Measurements from ENCODE around the gene ATG12. TPM values are rescaled to one million over a fixed set of nuclear protein-coding genes. Genes with fewer than 3 reads are reported as not detected.

Gene ATG12
- total and polyA plus RNA-seq, 2 of the 8 experiments (the other 6 are each of a cell fraction or from before 2014, with no cell fraction given): 23.8 to 49.3 TPM

DNA sequence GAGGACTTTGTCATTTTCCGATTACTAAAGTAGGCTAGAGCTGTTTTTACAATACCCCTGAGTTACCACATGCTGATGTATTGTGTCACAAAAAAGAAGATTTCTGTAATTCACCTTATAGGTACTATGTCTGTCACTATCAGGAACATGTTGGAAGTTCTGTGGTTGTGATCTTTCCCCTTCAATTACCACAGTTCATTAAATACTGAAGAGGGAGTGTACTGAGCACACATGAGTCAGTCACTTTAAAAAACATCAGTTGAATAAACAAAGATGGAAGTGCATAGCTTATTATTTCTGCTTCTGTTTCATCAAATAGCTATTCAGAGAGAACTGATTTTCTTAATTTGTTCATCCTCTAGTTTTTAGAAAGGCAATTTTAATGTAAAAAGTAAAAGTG is 32.0 kb upstream of the ATG12 start (continued):
- TF ChIP-seq, protein P1, sequence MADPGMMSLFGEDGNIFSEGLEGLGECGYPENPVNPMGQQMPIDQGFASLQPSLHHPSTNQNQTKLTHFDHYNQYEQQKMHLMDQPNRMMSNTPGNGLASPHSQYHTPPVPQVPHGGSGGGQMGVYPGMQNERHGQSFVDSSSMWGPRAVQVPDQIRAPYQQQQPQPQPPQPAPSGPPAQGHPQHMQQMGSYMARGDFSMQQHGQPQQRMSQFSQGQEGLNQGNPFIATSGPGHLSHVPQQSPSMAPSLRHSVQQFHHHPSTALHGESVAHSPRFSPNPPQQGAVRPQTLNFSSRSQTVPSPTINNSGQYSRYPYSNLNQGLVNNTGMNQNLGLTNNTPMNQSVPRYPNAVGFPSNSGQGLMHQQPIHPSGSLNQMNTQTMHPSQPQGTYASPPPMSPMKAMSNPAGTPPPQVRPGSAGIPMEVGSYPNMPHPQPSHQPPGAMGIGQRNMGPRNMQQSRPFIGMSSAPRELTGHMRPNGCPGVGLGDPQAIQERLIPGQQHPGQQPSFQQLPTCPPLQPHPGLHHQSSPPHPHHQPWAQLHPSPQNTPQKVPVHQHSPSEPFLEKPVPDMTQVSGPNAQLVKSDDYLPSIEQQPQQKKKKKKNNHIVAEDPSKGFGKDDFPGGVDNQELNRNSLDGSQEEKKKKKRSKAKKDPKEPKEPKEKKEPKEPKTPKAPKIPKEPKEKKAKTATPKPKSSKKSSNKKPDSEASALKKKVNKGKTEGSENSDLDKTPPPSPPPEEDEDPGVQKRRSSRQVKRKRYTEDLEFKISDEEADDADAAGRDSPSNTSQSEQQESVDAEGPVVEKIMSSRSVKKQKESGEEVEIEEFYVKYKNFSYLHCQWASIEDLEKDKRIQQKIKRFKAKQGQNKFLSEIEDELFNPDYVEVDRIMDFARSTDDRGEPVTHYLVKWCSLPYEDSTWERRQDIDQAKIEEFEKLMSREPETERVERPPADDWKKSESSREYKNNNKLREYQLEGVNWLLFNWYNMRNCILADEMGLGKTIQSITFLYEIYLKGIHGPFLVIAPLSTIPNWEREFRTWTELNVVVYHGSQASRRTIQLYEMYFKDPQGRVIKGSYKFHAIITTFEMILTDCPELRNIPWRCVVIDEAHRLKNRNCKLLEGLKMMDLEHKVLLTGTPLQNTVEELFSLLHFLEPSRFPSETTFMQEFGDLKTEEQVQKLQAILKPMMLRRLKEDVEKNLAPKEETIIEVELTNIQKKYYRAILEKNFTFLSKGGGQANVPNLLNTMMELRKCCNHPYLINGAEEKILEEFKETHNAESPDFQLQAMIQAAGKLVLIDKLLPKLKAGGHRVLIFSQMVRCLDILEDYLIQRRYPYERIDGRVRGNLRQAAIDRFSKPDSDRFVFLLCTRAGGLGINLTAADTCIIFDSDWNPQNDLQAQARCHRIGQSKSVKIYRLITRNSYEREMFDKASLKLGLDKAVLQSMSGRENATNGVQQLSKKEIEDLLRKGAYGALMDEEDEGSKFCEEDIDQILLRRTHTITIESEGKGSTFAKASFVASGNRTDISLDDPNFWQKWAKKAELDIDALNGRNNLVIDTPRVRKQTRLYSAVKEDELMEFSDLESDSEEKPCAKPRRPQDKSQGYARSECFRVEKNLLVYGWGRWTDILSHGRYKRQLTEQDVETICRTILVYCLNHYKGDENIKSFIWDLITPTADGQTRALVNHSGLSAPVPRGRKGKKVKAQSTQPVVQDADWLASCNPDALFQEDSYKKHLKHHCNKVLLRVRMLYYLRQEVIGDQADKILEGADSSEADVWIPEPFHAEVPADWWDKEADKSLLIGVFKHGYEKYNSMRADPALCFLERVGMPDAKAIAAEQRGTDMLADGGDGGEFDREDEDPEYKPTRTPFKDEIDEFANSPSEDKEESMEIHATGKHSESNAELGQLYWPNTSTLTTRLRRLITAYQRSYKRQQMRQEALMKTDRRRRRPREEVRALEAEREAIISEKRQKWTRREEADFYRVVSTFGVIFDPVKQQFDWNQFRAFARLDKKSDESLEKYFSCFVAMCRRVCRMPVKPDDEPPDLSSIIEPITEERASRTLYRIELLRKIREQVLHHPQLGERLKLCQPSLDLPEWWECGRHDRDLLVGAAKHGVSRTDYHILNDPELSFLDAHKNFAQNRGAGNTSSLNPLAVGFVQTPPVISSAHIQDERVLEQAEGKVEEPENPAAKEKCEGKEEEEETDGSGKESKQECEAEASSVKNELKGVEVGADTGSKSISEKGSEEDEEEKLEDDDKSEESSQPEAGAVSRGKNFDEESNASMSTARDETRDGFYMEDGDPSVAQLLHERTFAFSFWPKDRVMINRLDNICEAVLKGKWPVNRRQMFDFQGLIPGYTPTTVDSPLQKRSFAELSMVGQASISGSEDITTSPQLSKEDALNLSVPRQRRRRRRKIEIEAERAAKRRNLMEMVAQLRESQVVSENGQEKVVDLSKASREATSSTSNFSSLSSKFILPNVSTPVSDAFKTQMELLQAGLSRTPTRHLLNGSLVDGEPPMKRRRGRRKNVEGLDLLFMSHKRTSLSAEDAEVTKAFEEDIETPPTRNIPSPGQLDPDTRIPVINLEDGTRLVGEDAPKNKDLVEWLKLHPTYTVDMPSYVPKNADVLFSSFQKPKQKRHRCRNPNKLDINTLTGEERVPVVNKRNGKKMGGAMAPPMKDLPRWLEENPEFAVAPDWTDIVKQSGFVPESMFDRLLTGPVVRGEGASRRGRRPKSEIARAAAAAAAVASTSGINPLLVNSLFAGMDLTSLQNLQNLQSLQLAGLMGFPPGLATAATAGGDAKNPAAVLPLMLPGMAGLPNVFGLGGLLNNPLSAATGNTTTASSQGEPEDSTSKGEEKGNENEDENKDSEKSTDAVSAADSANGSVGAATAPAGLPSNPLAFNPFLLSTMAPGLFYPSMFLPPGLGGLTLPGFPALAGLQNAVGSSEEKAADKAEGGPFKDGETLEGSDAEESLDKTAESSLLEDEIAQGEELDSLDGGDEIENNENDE (IDR thresholded peaks at IDR 0.05; ENCODE audit: insufficient replicate concordance, low read length): no peak
- TF ChIP-seq BCL11A (IDR thresholded peaks at IDR 0.05; ENCODE audit: low read depth in 2 of 2, low read length in 2 of 2) (no peak), SP1 (IDR thresholded peaks at IDR 0.05; ENCODE audit: low read depth, low read length) (no peak), TAF7 (optimal IDR thresholded peaks at IDR 0.05; ENCODE audit: borderline replicate concordance, low read depth, low read length) (no peak), RNF2 (IDR thresholded peaks at IDR 0.05; ENCODE audit: borderline replicate concordance, low read depth, low read length, missing control alignments, poor library complexity, severe bottlenecking) (no peak)
